Measurements from ENCODE around the gene KBTBD13. TPM values are rescaled to one million over a fixed set of nuclear protein-coding genes. Genes with fewer than 3 reads are reported as not detected.
A peak's percentile ranks its signal among the peaks of the same experiment; 100 is the strongest.
"Not testable (repeated sequence)": the region's sequence is repeated elsewhere in the genome, so short reads cannot be mapped to it uniquely, and the experiment has no call there.

KBTBD13 gene
- total RNA-seq, 4 donors from 2014 or later, result not detected

GRCh38 chr15:65069779-65070546 is 6.6 kb upstream of the KBTBD13 start:
- H3K9me3 ChIP-seq, result no peaks in the 10 kb centered on the region
- ATAC-seq, result no peak
- peak overlapping the region; percentile 89 to 99 (median 94) for H3K27ac ChIP-seq
- H3K4me3 ChIP-seq, result no peak overlapping the region
- H3K36me3 ChIP-seq, result peaks cover 0 to 3% of the 10 kb centered on the region in 2 donors
- H3K4me1 ChIP-seq, result peaks cover 19 to 80% (median 41%) of the 10 kb centered on the region in 3 donors
- TF ChIP-seq POLR2A (IDR thresholded peaks at IDR 0.05) (no peak), EP300 (IDR thresholded peaks at IDR 0.05) (no peak), POLR2AphosphoS5 (IDR thresholded peaks at IDR 0.05) (no peak), CTCF (IDR thresholded peaks at IDR 0.05) (no peak)
- peaks cover 5% of the 10 kb centered on the region for H3K27me3 ChIP-seq
- 37% methylated on average over 2 of the region's 5 CpGs; no CpG with 5 or more reads in 1 of the 2 donors for WGBS, 2 donors (ENCODE audit: low coverage in 1 of 2)

- Histone ChIP-seq H3K4me3 (no peak overlapping the region), H3K36me3 (no peaks in the 10 kb centered on the region), H3K27ac (peak overlapping the region; percentile 89 to 99 (median 94)), H3K27me3 (peaks cover 5% of the 10 kb centered on the region), H3K9me3 (no peaks in the 10 kb centered on the region), H3K4me1 (peaks cover 19 to 68% (median 38%) of the 10 kb centered on the region in 3 donors)
- peak; percentile 37 for ATAC-seq
- WGBS, 2 donors (ENCODE audit: low coverage in 1 of 2), result no CpG with 5 or more reads among the region's 5 CpGs
- TF ChIP-seq POLR2A (IDR thresholded peaks at IDR 0.05), result no peak
- no peak for TF ChIP-seq POLR2AphosphoS5 (IDR thresholded peaks at IDR 0.05)
- TF ChIP-seq CTCF (IDR thresholded peaks at IDR 0.05), result no peak
- no peak for TF ChIP-seq EP300 (IDR thresholded peaks at IDR 0.05)
These were observed 5.2 kb upstream of the KBTBD13 start for GRCh38 chr15:65071381-65071811.

GRCh38 chr15:65072027-65072426 is 4.5 kb upstream of the KBTBD13 start:
- Histone ChIP-seq H3K27me3 (peaks cover 11% of the 10 kb centered on the region), H3K4me3 (no peak overlapping the region), H3K27ac (peak overlapping the region; percentile 89 to 99 (median 94)), H3K36me3 (no peaks in the 10 kb centered on the region), H3K4me1 (peaks cover 19 to 68% (median 38%) of the 10 kb centered on the region in 3 donors), H3K9me3 (no peaks in the 10 kb centered on the region)
- no peak for ATAC-seq
- TF ChIP-seq POLR2AphosphoS5 (IDR thresholded peaks at IDR 0.05), result no peak
- no peak for TF ChIP-seq POLR2A (IDR thresholded peaks at IDR 0.05)
- TF ChIP-seq EP300 (IDR thresholded peaks at IDR 0.05), result no peak
- no peak for TF ChIP-seq CTCF (IDR thresholded peaks at IDR 0.05)
- WGBS, 2 donors (ENCODE audit: low coverage in 1 of 2), result 63% methylated on average over 1 of the region's 1 CpG; no CpG with 5 or more reads in 1 of the 2 donors

GRCh38 chr15:65072617-65073016 is 3.9 kb upstream of the KBTBD13 start:
- no peak for ATAC-seq
- no peaks in the 10 kb centered on the region for H3K36me3 ChIP-seq
- peak overlapping the region in 3 of 4 donors; percentile 89 to 95 (median 93) for H3K27ac ChIP-seq
- H3K4me1 ChIP-seq, result peaks cover 19 to 68% (median 38%) of the 10 kb centered on the region in 3 donors
- TF ChIP-seq POLR2A (IDR thresholded peaks at IDR 0.05) (no peak), EP300 (IDR thresholded peaks at IDR 0.05) (no peak), CTCF (IDR thresholded peaks at IDR 0.05) (no peak)
- peaks cover 15% of the 10 kb centered on the region for H3K27me3 ChIP-seq
- no peak overlapping the region for H3K4me3 ChIP-seq
- no peaks in the 10 kb centered on the region for H3K9me3 ChIP-seq
- WGBS, 2 donors (ENCODE audit: low coverage in 1 of 2), result 89% methylated on average over 2 of the region's 3 CpGs; no CpG with 5 or more reads in 1 of the 2 donors

GRCh38 chr15:65074946-65075345 is 1.6 kb upstream of the KBTBD13 start:
- no CpG with 5 or more reads among the region's 22 CpGs for WGBS, 2 donors (ENCODE audit: low coverage in 1 of 2)
- H3K9me3 ChIP-seq, H3K4me3 ChIP-seq, H3K36me3 ChIP-seq, ATAC-seq, H3K27ac ChIP-seq: not testable (repeated sequence)
- Histone ChIP-seq H3K4me1 (peaks cover 16 to 58% (median 25%) of the 10 kb centered on the region in 3 donors), H3K27me3 (peaks cover 13% of the 10 kb centered on the region)

GRCh38 chr15:65075607-65076395 is 745 bp upstream of the KBTBD13 start:
- not testable (repeated sequence) for H3K36me3 ChIP-seq, H3K27ac ChIP-seq, ATAC-seq, H3K4me3 ChIP-seq, H3K9me3 ChIP-seq
- Histone ChIP-seq H3K4me1 (peaks cover 8 to 55% (median 17%) of the 10 kb centered on the region in 3 donors), H3K27me3 (peaks cover 13% of the 10 kb centered on the region)
- WGBS, 2 donors (ENCODE audit: low coverage in 1 of 2), result 89 to 100% methylated on average over 1 to 7 of the region's 12 CpGs
